DND-41 (cell line): ENCODE measurements around the gene COL25A1.

Experiments used
- EZH2 ChIP-seq: IDR thresholded peaks from 3 replicates; pipeline ENCODE4 v1.6.1; 2012; ENCODE audit warnings: borderline replicate concordance, low read depth, mild to moderate bottlenecking, moderate library complexity, low read length, inconsistent platforms; ENCODE audit not compliant: severe bottlenecking
- TF ChIP-seq, protein P1 (sequence below): IDR thresholded peaks from 2 replicates; pipeline ENCODE4 v1.5.1; 2012; ENCODE audit warnings: borderline replicate concordance, low read length, moderate library complexity, mild to moderate bottlenecking; ENCODE audit not compliant: poor library complexity, severe bottlenecking; ENCODE audit errors: extremely low read depth

- TF ChIP-seq, protein P1, sequence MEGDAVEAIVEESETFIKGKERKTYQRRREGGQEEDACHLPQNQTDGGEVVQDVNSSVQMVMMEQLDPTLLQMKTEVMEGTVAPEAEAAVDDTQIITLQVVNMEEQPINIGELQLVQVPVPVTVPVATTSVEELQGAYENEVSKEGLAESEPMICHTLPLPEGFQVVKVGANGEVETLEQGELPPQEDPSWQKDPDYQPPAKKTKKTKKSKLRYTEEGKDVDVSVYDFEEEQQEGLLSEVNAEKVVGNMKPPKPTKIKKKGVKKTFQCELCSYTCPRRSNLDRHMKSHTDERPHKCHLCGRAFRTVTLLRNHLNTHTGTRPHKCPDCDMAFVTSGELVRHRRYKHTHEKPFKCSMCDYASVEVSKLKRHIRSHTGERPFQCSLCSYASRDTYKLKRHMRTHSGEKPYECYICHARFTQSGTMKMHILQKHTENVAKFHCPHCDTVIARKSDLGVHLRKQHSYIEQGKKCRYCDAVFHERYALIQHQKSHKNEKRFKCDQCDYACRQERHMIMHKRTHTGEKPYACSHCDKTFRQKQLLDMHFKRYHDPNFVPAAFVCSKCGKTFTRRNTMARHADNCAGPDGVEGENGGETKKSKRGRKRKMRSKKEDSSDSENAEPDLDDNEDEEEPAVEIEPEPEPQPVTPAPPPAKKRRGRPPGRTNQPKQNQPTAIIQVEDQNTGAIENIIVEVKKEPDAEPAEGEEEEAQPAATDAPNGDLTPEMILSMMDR: no peak
- no peak for TF ChIP-seq EZH2
Observed at GRCh38 chr4:108766058-108766457, 536.4 kb downstream of the COL25A1 start.
